Activated naive CD8-positive, alpha-beta T cell treated with anti-CD3 and anti-CD28 coated beads, Interleukin-2, amount 10 ng/mL, durations not matched to agents 7 days and 5 days (primary cell): ENCODE results near the gene SASS6. TPM values are rescaled to one million over a fixed set of nuclear protein-coding genes. Genes with fewer than 3 reads are reported as not detected.
A peak's percentile ranks its signal among the peaks of the same experiment; 100 is the strongest.

ENCODE experiments used
- ATAC-seq: fragments of 150-1000 bp; cut with Tn5 transposase; one replicate; pipeline ENCODE4 v1.10.0; 2021; ENCODE audit warnings: low read depth, moderate library complexity
- POLR2A ChIA-PET: fragments of 350-600 bp; sonication (Branson Sonifier 250); formaldehyde crosslinking; loops from one replicate; lab custom pipeline; 2021; ENCODE audit warnings: antibody characterized with exemption; lab: Charles Lee
- DNase-seq: peaks from one replicate; pipeline ENCODE4 v3.0.0; 2021
- H3K27ac Mint-ChIP-seq: one replicate; pipeline ENCODE4 v1.8.0; 2022; ENCODE audit warnings: mild to moderate bottlenecking, mixed read lengths
- H3K27me3 Mint-ChIP-seq: one replicate; pipeline ENCODE4 v1.8.0; 2022; ENCODE audit warnings: mild to moderate bottlenecking, moderate library complexity, mixed read lengths
- H3K36me3 Mint-ChIP-seq: one replicate; pipeline ENCODE4 v1.8.0; 2021; ENCODE audit warnings: mild to moderate bottlenecking, mixed read lengths
- H3K4me1 Mint-ChIP-seq: one replicate; pipeline ENCODE4 v1.8.0; 2021; ENCODE audit warnings: mixed read lengths
- H3K4me3 Mint-ChIP-seq: one replicate; pipeline ENCODE4 v1.8.0; 2022; ENCODE audit warnings: mild to moderate bottlenecking, moderate library complexity, mixed read lengths
- H3K9me3 Mint-ChIP-seq: one replicate; pipeline ENCODE4 v1.8.0; 2021; ENCODE audit warnings: mixed read lengths
- total RNA-seq, 2 experiments: library from RNA; stranded (reverse); gene quantifications; one replicate each; pipeline ENCODE4 v1.2.3, GENCODE V29; 2021

The SASS6 gene
- total RNA-seq = 10 to 100 TPM; 11.8 to 13.6 TPM

GRCh38 chr1:100132566-100133477 lies at the start of gene SASS6, which contains the start of gene TRMT13:
SASS6 (minus strand) TSS chr1:100132930; CDS start chr1:100132814, 116 bp downstream.
TRMT13 (plus strand) TSS chr1:100133163; CDS start chr1:100133169, 6 bp downstream.
- peak within 1 kb of the TSS; percentile 96 for H3K4me3 Mint-ChIP-seq

DNA sequence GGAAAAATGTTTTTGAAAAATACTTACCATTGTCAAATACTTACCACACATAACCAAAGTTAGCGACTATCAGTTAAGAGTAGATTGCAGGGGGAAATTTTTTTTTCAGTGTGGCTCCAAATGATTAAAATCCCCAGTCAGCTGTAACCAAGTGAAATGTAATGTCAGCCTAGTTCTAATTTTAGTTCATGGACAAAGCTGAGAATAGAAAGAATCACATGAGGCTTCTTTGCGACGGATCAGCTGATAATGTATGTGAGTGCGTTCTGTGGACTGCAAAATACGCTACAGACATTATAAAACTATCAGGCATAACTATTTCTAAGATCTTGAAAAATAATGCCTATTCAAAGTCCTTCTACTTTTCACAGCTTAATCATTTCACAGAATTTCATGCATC lies 45.4 kb upstream of the SASS6 start, which contains the start of gene LRRC39:
LRRC39 (minus strand) TSS at position 166 of the 400 bp plus-strand sequence. CDS start 9,740 bp downstream, outside the sequence.
- POLR2A ChIA-PET = no interaction called here
- Mint-ChIP-seq H3K4me3 (no peak within 1 kb of the TSS), H3K27ac (no peak within 1 kb of the TSS), H3K9me3 (no peaks in the 10 kb centered on the region), H3K27me3 (peaks cover 3% of the 10 kb centered on the region), H3K36me3 (peaks cover 1% of the 10 kb centered on the region), H3K4me1 (no peaks in the 10 kb centered on the region)
- DNase-seq (no peak), ATAC-seq (no peak)

More at GRCh38 chr1:100132566-100133477, at the start of gene SASS6, which contains the start of gene TRMT13:
- H3K27me3 Mint-ChIP-seq = no peaks in the 10 kb centered on the region
- H3K9me3 Mint-ChIP-seq = no peaks in the 10 kb centered on the region
- peaks cover 33% of the 10 kb centered on the region for H3K4me1 Mint-ChIP-seq
- POLR2A ChIA-PET = interaction anchor here (0.6 to 1.3 kb wide), 7 partner anchors 94 to 828 kb away, joined by 3 to 10 read pairs (median 6); partner anchors contain the start of genes AGL, DBT and SLC35A3
- peak within 1 kb of the TSS; percentile 94 for H3K27ac Mint-ChIP-seq
- H3K36me3 Mint-ChIP-seq = peaks cover 4% of the 10 kb centered on the region
- DNase-seq (peak; percentile 89), ATAC-seq (peak; percentile 94)

DNA sequence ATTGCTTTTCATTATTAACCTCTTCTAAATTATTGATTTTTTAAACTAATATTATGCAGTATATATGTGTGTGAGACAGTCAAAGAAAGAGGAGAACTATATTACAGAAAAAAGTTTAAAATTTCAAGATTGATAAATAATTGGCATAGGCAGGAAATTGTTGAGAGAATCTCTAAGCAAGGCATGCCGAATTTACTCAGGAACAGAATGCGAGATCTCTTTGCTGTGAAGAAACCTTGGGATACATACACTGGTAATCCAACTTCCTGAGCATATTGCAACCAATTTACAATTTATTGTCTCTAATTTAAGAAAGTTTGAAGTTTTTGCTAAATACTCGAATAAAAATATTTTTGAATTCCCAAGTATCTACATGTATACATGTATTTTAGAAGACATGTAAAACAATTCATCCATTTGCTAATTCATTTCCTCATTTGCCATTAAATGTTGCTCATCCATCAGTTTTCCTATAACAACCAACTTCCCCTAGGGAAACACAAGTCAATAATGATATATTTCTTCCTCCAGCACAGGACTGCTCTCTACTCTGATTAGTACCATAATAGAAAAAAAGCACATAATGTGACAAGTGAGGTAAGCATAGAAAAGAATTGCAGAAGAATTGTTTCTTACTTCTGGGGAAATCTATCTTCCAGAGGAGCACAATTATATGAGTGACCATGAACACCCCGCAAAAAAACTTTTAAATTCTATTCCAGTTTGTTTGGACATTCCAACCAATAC lies 44.7 kb upstream of the SASS6 start:
- Mint-ChIP-seq H3K4me1 (no peaks in the 10 kb centered on the region), H3K9me3 (no peaks in the 10 kb centered on the region), H3K4me3 (no peak overlapping the region), H3K27me3 (peaks cover 3% of the 10 kb centered on the region), H3K36me3 (peaks cover 1% of the 10 kb centered on the region), H3K27ac (no peak overlapping the region)
- ATAC-seq (no peak), DNase-seq (no peak)
- POLR2A ChIA-PET = no interaction called here

- H3K27me3 Mint-ChIP-seq = peaks cover 4% of the 10 kb centered on the region
- DNase-seq (no peak), ATAC-seq (no peak)
- H3K9me3 Mint-ChIP-seq = peaks cover 4% of the 10 kb centered on the region
- H3K27ac Mint-ChIP-seq = no peak overlapping the region
- POLR2A ChIA-PET = no interaction called here
- peaks cover 5% of the 10 kb centered on the region for H3K36me3 Mint-ChIP-seq
- H3K4me1 Mint-ChIP-seq = no peaks in the 10 kb centered on the region
- no peak overlapping the region for H3K4me3 Mint-ChIP-seq
These were observed 35.3 kb upstream of the SASS6 start for GRCh38 chr1:100168051-100168450.

DNA sequence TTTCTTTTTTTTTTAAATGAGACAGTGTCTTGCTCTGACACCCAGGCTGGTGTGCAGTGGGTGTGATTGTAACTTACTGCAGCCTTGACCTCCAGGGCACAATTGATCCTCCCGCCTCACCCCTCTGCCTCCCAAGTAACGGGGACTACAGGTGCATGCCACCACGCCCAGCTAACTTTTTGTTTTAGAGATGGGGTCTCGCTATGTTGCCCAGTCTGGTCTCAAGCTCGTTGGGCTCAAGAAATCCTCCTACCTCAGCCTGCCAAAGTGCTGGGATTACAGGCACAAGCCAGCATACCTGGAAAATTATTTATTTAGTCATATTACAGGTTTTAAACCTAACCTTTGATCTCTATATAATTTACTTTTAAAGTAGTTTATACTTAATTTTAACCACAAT lies 32.0 kb upstream of the SASS6 start:
- Mint-ChIP-seq H3K27ac (no peak overlapping the region), H3K27me3 (peaks cover 2% of the 10 kb centered on the region), H3K4me1 (no peaks in the 10 kb centered on the region), H3K36me3 (peaks cover 5% of the 10 kb centered on the region), H3K4me3 (no peak overlapping the region), H3K9me3 (peaks cover 4% of the 10 kb centered on the region)
- ATAC-seq (no peak), DNase-seq (no peak)
- POLR2A ChIA-PET = no interaction called here

DNA sequence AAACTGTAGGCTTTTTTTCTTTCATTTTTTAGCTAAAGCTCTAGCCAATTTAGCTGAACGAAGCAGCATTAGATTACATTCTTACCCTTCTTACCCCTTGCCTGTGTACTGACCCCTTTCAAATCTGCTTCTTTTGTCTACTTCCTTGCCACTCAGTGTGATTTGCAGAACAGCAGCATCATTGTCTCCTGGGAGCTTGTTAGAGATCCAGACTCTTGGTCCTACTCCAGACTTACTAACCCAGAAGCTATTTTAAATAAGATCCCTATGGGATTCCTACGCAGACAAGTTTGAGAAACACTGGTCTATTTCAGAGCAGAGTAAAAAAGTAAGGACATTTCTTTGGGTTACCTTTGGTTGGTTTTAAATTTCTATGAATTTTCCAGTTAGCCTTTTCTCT lies 31.5 kb upstream of the SASS6 start:
- H3K36me3 Mint-ChIP-seq = peaks cover 5% of the 10 kb centered on the region
- H3K9me3 Mint-ChIP-seq = peaks cover 4% of the 10 kb centered on the region
- POLR2A ChIA-PET = no interaction called here
- ATAC-seq (no peak), DNase-seq (no peak)
- H3K27me3 Mint-ChIP-seq = peaks cover 2% of the 10 kb centered on the region
- H3K27ac Mint-ChIP-seq = no peak overlapping the region
- H3K4me1 Mint-ChIP-seq = no peaks in the 10 kb centered on the region
- no peak overlapping the region for H3K4me3 Mint-ChIP-seq

- H3K27ac Mint-ChIP-seq = no peak overlapping the region
- H3K4me1 Mint-ChIP-seq = no peaks in the 10 kb centered on the region
- no peak overlapping the region for H3K4me3 Mint-ChIP-seq
- H3K36me3 Mint-ChIP-seq = peaks cover 5% of the 10 kb centered on the region
- POLR2A ChIA-PET = no interaction called here
- ATAC-seq (no peak), DNase-seq (no peak)
- peaks cover 4% of the 10 kb centered on the region for H3K9me3 Mint-ChIP-seq
- peaks cover 2% of the 10 kb centered on the region for H3K27me3 Mint-ChIP-seq
These were observed 30.2 kb upstream of the SASS6 start for GRCh38 chr1:100162881-100163280.

DNA sequence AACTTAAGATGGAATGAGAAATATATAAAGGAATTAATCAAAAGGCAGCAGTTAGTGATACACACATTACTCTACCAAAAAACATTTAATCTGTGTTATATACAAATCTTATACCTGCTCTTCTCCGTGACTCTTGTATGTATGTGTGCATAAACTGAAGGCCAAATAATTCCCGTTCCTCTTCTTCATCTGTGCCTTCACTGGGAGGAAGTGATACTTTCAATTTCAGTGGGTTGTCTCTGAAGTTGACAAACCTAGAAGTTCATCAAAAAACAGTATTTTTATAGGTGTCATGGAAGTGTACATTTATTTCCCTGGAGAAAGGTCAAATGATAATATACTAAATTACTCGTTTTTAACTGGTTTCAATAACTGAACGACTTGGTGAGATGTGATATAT lies 19.5 kb upstream of the SASS6 start:
- H3K27me3 Mint-ChIP-seq = no peaks in the 10 kb centered on the region
- POLR2A ChIA-PET = no interaction called here
- no peak overlapping the region for H3K27ac Mint-ChIP-seq
- no peak for ATAC-seq
- DNase-seq = no peak
- peaks cover 19% of the 10 kb centered on the region for H3K36me3 Mint-ChIP-seq
- peaks cover 6% of the 10 kb centered on the region for H3K4me1 Mint-ChIP-seq
- no peaks in the 10 kb centered on the region for H3K9me3 Mint-ChIP-seq
- H3K4me3 Mint-ChIP-seq = no peak overlapping the region

DNA sequence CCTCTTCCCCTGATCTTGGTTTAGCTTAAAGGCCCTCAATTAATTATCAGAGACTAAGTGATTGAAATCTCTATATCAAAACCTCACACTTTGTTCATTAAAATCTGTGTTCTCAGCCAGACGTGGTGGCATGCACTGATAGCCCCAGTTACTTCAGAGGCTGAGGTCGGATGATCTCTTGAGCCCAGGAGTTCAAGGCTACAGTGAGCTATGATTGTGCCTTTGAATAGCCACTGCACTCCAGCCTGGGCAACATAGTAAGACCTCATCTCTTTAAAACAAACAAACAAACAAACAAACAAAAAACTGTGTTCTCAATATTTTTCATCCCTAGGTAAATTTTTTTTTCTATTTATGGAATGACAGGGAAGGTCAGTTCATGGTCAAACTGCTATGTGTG lies 18.9 kb upstream of the SASS6 start:
- POLR2A ChIA-PET = no interaction called here
- no peaks in the 10 kb centered on the region for H3K9me3 Mint-ChIP-seq
- DNase-seq (no peak), ATAC-seq (no peak)
- no peak overlapping the region for H3K4me3 Mint-ChIP-seq
- H3K4me1 Mint-ChIP-seq = peaks cover 6% of the 10 kb centered on the region
- peaks cover 19% of the 10 kb centered on the region for H3K36me3 Mint-ChIP-seq
- H3K27ac Mint-ChIP-seq = no peak overlapping the region
- H3K27me3 Mint-ChIP-seq = no peaks in the 10 kb centered on the region

GRCh38 chr1:100147875-100148274 lies 15.1 kb upstream of the SASS6 start:
- Mint-ChIP-seq H3K9me3 (no peaks in the 10 kb centered on the region), H3K4me1 (peaks cover 6% of the 10 kb centered on the region), H3K27ac (no peak overlapping the region), H3K4me3 (no peak overlapping the region), H3K36me3 (peaks cover 26% of the 10 kb centered on the region), H3K27me3 (no peaks in the 10 kb centered on the region)
- POLR2A ChIA-PET = no interaction called here
- DNase-seq (no peak), ATAC-seq (no peak)

- DNase-seq (no peak), ATAC-seq (no peak)
- H3K27ac Mint-ChIP-seq = no peak overlapping the region
- peaks cover 2% of the 10 kb centered on the region for H3K4me1 Mint-ChIP-seq
- peaks cover 29% of the 10 kb centered on the region for H3K36me3 Mint-ChIP-seq
- no peaks in the 10 kb centered on the region for H3K9me3 Mint-ChIP-seq
- no peak overlapping the region for H3K4me3 Mint-ChIP-seq
- POLR2A ChIA-PET = no interaction called here
- H3K27me3 Mint-ChIP-seq = no peaks in the 10 kb centered on the region
These were observed 14.2 kb upstream of the SASS6 start for GRCh38 chr1:100146958-100147357.

DNA sequence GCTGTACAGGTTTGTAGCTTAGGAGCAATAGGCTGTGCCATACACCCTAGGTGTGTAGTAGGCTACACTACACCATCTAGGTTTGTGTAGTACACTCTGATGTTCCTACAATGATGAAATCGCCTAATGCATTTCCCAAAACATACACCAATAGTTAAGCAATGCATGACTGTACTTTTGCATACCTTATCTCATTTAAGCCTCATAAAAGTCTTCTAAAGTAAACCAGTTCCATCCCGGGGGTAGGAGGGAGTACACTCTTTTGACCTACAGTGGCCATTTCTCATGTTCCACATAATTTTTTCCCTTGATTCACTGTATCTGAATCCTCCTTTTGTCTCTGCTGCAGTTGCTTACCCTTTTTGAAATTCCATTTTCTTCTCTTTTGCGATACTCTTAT lies 12.4 kb upstream of the SASS6 start:
- no peak for DNase-seq
- Mint-ChIP-seq H3K4me3 (no peak overlapping the region), H3K36me3 (peaks cover 31% of the 10 kb centered on the region), H3K4me1 (peaks cover 3% of the 10 kb centered on the region), H3K27ac (no peak overlapping the region), H3K27me3 (no peaks in the 10 kb centered on the region), H3K9me3 (no peaks in the 10 kb centered on the region)
- no peak for ATAC-seq
- POLR2A ChIA-PET = no interaction called here

DNA sequence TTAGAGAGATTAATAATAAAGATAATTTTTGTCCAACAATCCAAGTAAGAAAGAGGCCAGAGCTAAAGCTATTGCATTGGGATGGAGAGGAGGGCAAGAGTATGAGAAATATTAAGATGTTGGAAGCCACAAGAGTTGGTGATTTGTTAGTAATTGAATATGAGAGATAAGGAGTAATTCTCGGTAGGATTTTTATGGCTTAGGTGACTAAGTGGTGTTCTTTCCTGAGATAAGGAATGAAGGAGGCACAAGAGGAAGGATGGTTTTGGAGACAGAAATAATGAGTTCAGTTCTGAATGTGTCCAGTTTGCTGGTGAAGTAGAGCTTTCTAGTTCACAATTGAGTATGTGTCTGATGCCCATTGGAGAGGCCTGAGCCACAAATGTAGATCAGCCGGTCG lies 9.6 kb upstream of the SASS6 start:
- ATAC-seq = no peak
- Mint-ChIP-seq H3K9me3 (no peaks in the 10 kb centered on the region), H3K4me1 (peaks cover 1% of the 10 kb centered on the region), H3K27me3 (no peaks in the 10 kb centered on the region), H3K36me3 (peaks cover 40% of the 10 kb centered on the region), H3K4me3 (no peak overlapping the region), H3K27ac (no peak overlapping the region)
- POLR2A ChIA-PET = no interaction called here
- DNase-seq = no peak
